OCI-LY7 (cell line): Measurements from ENCODE around the gene ORMDL1.
A peak's percentile ranks its signal among the peaks of the same experiment; 100 is the strongest.

Experiments
- CTCF ChIP-seq: fragments of 200-600 bp; sonication (generic); conservative IDR thresholded peaks from 2 replicates; pipeline ENCODE4 v1.5.1; 2014; ENCODE audit warnings: mild to moderate bottlenecking, antibody characterized with exemption, low read length, moderate library complexity, mixed read lengths
- EZH2phosphoT487 ChIP-seq: fragments of 200-600 bp; sonication (generic); IDR thresholded peaks from 2 replicates; pipeline ENCODE4 v1.6.1; 2018; ENCODE audit warnings: low read depth, borderline replicate concordance, mild to moderate bottlenecking, mixed run types, antibody characterized with exemption, low read length, moderate library complexity, mixed read lengths

DNA sequence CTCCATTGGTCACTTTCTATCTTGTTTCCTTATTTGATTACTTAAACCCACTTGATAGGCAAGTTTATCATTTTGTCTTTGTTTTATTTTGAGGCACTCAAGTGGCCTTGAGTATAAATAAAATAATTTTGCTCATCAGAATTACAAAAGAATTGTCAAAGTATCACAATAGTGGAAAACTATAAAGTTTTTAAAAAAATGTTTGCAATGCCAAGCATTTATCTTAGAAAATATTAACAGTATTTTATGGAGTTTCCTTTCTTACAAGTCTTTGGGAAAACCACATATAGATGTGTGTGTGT, 14.8 kb upstream of the ORMDL1 start:
- peak; percentile 51 for TF ChIP-seq CTCF
- no peak for TF ChIP-seq EZH2phosphoT487
